ENCODE measurements around the gene SLCO3A1.

- TF ChIP-seq POLR2AphosphoS5 (IDR thresholded peaks at IDR 0.05; ENCODE audit: insufficient read depth in 1 of 2, low read depth in 1 of 2) (no peak), POLR2A (IDR thresholded peaks at IDR 0.05) (no peak)
- TF ChIP-seq, protein P1, sequence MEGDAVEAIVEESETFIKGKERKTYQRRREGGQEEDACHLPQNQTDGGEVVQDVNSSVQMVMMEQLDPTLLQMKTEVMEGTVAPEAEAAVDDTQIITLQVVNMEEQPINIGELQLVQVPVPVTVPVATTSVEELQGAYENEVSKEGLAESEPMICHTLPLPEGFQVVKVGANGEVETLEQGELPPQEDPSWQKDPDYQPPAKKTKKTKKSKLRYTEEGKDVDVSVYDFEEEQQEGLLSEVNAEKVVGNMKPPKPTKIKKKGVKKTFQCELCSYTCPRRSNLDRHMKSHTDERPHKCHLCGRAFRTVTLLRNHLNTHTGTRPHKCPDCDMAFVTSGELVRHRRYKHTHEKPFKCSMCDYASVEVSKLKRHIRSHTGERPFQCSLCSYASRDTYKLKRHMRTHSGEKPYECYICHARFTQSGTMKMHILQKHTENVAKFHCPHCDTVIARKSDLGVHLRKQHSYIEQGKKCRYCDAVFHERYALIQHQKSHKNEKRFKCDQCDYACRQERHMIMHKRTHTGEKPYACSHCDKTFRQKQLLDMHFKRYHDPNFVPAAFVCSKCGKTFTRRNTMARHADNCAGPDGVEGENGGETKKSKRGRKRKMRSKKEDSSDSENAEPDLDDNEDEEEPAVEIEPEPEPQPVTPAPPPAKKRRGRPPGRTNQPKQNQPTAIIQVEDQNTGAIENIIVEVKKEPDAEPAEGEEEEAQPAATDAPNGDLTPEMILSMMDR (IDR thresholded peaks at IDR 0.05): no peak
These were observed 100.8 kb downstream of the SLCO3A1 start for GRCh38 chr15:91954292-91954691.
